Osteocyte (in vitro differentiated cells): Measurements from ENCODE around the gene RYR2. TPM values are rescaled to one million over a fixed set of nuclear protein-coding genes. Genes with fewer than 3 reads are reported as not detected.
A peak's percentile ranks its signal among the peaks of the same experiment; 100 is the strongest.

Experiments
- DNase-seq: peaks from one replicate; pipeline ENCODE4 v3.0.0; 2021; ENCODE audit warnings: mixed read lengths; ENCODE audit not compliant: unreplicated experiment; ENCODE audit errors: extremely low spot score
- H3K27ac Mint-ChIP-seq: one replicate; pipeline ENCODE4 v1.8.0; 2021; ENCODE audit warnings: mild to moderate bottlenecking, mixed read lengths; ENCODE audit not compliant: unreplicated experiment
- H3K27me3 Mint-ChIP-seq: one replicate; pipeline ENCODE4 v1.8.0; 2021; ENCODE audit warnings: mixed read lengths; ENCODE audit not compliant: unreplicated experiment
- H3K36me3 Mint-ChIP-seq: one replicate; pipeline ENCODE4 v1.8.0; 2021; ENCODE audit warnings: mixed read lengths; ENCODE audit not compliant: unreplicated experiment
- H3K4me1 Mint-ChIP-seq: one replicate; pipeline ENCODE4 v1.8.0; 2021; ENCODE audit warnings: mixed read lengths; ENCODE audit not compliant: unreplicated experiment
- H3K4me3 Mint-ChIP-seq: one replicate; pipeline ENCODE4 v1.8.0; 2021; ENCODE audit warnings: mild to moderate bottlenecking, moderate library complexity, mixed read lengths; ENCODE audit not compliant: unreplicated experiment
- H3K9me3 Mint-ChIP-seq: one replicate; pipeline ENCODE4 v1.8.0; 2021; ENCODE audit warnings: mixed read lengths; ENCODE audit not compliant: unreplicated experiment
- CTCF ChIP-seq: fragments of 200-600 bp; sonication (generic); IDR thresholded peaks from 2 replicates; pipeline ENCODE4 v1.5.0; 2021; ENCODE audit warnings: antibody characterized with exemption, mild to moderate bottlenecking, moderate library complexity
- total RNA-seq: library from RNA; stranded (reverse); gene quantifications from 2 replicates; pipeline ENCODE4 v1.2.1, GENCODE V29; 2021

Gene RYR2
- total RNA-seq, 1 donor from 2014 or later: 0.03 TPM

- Mint-ChIP-seq H3K4me1 (peaks cover 4% of the 10 kb centered on the region), H3K36me3 (no peaks in the 10 kb centered on the region), H3K9me3 (no peaks in the 10 kb centered on the region), H3K27ac (no peak overlapping the region), H3K27me3 (no peaks in the 10 kb centered on the region), H3K4me3 (no peak overlapping the region)
- DNase-seq: no peak
- TF ChIP-seq CTCF: peak; percentile 12
These were observed 636.0 kb downstream of the RYR2 start for GRCh38 chr1:237677979-237678378.

- H3K27me3 Mint-ChIP-seq: no peaks in the 10 kb centered on the region
- DNase-seq: no peak
- TF ChIP-seq CTCF: no peak
- peaks cover 4% of the 10 kb centered on the region for H3K9me3 Mint-ChIP-seq
- H3K36me3 Mint-ChIP-seq: no peaks in the 10 kb centered on the region
- no peak overlapping the region for H3K4me3 Mint-ChIP-seq
- no peak overlapping the region for H3K27ac Mint-ChIP-seq
- H3K4me1 Mint-ChIP-seq: peaks cover 4% of the 10 kb centered on the region
These were observed 637.7 kb downstream of the RYR2 start for GRCh38 chr1:237679687-237680086.

DNA sequence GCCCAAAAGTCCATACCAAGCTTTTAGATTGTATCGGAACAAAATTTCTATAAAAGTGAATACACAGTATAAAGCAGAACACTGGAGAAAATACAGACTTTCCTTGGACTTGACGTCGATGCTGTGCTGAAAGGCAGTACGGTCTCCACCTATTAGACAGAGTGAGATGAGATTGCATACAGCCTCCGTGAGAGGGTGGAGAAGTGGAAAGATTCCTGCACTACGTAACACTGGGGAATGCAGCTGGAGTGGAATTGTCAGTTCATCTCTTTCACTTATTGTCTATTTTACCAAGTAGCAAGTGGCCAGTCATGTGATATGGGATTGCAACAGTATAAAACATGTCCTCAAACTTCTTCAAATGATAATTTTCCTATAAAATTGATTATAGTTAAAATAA, 639.2 kb downstream of the RYR2 start:
- Mint-ChIP-seq H3K36me3 (no peaks in the 10 kb centered on the region), H3K27ac (no peak overlapping the region), H3K4me1 (peaks cover 4% of the 10 kb centered on the region), H3K4me3 (no peak overlapping the region), H3K27me3 (no peaks in the 10 kb centered on the region), H3K9me3 (peaks cover 4% of the 10 kb centered on the region)
- no peak for DNase-seq
- no peak for TF ChIP-seq CTCF

GRCh38 chr1:237684236-237684635, 642.3 kb downstream of the RYR2 start:
- Mint-ChIP-seq H3K4me1 (no peaks in the 10 kb centered on the region), H3K9me3 (peaks cover 4% of the 10 kb centered on the region), H3K27ac (no peak overlapping the region), H3K4me3 (no peak overlapping the region), H3K27me3 (no peaks in the 10 kb centered on the region), H3K36me3 (no peaks in the 10 kb centered on the region)
- TF ChIP-seq CTCF: no peak
- DNase-seq: no peak

GRCh38 chr1:237685551-237685950, 643.6 kb downstream of the RYR2 start:
- Mint-ChIP-seq H3K27me3 (no peaks in the 10 kb centered on the region), H3K4me3 (no peak overlapping the region), H3K9me3 (peaks cover 4% of the 10 kb centered on the region), H3K4me1 (no peaks in the 10 kb centered on the region), H3K27ac (no peak overlapping the region), H3K36me3 (no peaks in the 10 kb centered on the region)
- DNase-seq: no peak
- TF ChIP-seq CTCF: no peak
